ENCODE results near the gene DCAF5.
"Not testable (repeated sequence)": the region's sequence is repeated elsewhere in the genome, so short reads cannot be mapped to it uniquely, and the experiment has no call there.

The DCAF5 gene

GRCh38 chr14:69096246-69096645, 56.7 kb downstream of the DCAF5 start:
- DNase-seq, result no peak

- no peak for DNase-seq
These were observed 58.4 kb downstream of the DCAF5 start for GRCh38 chr14:69094481-69094880.

- DNase-seq, result peak; percentile 0
These were observed 59.1 kb downstream of the DCAF5 start for GRCh38 chr14:69093631-69094421.

- no peak for DNase-seq
These were observed 60.0 kb downstream of the DCAF5 start for GRCh38 chr14:69092840-69093422.

- DNase-seq, result no peak
These were observed 61.2 kb downstream of the DCAF5 start for GRCh38 chr14:69091695-69092094.

- no peak for DNase-seq
These were observed 61.9 kb downstream of the DCAF5 start for GRCh38 chr14:69091006-69091405.

- no peak for DNase-seq
These were observed 62.6 kb downstream of the DCAF5 start for GRCh38 chr14:69090187-69090789.

GRCh38 chr14:69089046-69089445, 63.9 kb downstream of the DCAF5 start:
- no peak for DNase-seq

GRCh38 chr14:69088586-69088985, 64.3 kb downstream of the DCAF5 start:
- DNase-seq, result no peak

GRCh38 chr14:69087061-69087461, 65.9 kb downstream of the DCAF5 start:
- no peak for DNase-seq

- no peak for DNase-seq
These were observed 66.4 kb downstream of the DCAF5 start for GRCh38 chr14:69086537-69086936.

- no peak for DNase-seq
These were observed 68.9 kb downstream of the DCAF5 start for GRCh38 chr14:69084023-69084422.

- no peak for DNase-seq
These were observed 69.7 kb downstream of the DCAF5 start for GRCh38 chr14:69083181-69083580.

GRCh38 chr14:69081271-69081670, 71.6 kb downstream of the DCAF5 start:
- no peak for DNase-seq

- no peak for DNase-seq
These were observed 73.2 kb downstream of the DCAF5 start for GRCh38 chr14:69079747-69080146.

- no peak for DNase-seq
These were observed 73.7 kb downstream of the DCAF5 start for GRCh38 chr14:69079188-69079742.

GRCh38 chr14:69077841-69078240, 75.1 kb downstream of the DCAF5 start:
- no peak for DNase-seq

- DNase-seq, result not testable (repeated sequence)
These were observed 75.7 kb downstream of the DCAF5 start for GRCh38 chr14:69077185-69077584.

- no peak for DNase-seq
These were observed 76.6 kb downstream of the DCAF5 start for GRCh38 chr14:69076341-69076740.

GRCh38 chr14:69073915-69074314, 79.0 kb downstream of the DCAF5 start:
- DNase-seq, result no peak

GRCh38 chr14:69073429-69073828, 79.5 kb downstream of the DCAF5 start:
- no peak for DNase-seq

- no peak for DNase-seq
These were observed 80.3 kb downstream of the DCAF5 start for GRCh38 chr14:69072584-69072983.

GRCh38 chr14:69068744-69069421, 84.0 kb downstream of the DCAF5 start:
- DNase-seq, result no peak
